ENCODE measurements around the gene NRXN3. TPM values are rescaled to one million over a fixed set of nuclear protein-coding genes. Genes with fewer than 3 reads are reported as not detected.

Gene NRXN3
- total RNA-seq, 4 donors from 2014 or later: 0.04 to 0.16 TPM; not detected in 2

DNA sequence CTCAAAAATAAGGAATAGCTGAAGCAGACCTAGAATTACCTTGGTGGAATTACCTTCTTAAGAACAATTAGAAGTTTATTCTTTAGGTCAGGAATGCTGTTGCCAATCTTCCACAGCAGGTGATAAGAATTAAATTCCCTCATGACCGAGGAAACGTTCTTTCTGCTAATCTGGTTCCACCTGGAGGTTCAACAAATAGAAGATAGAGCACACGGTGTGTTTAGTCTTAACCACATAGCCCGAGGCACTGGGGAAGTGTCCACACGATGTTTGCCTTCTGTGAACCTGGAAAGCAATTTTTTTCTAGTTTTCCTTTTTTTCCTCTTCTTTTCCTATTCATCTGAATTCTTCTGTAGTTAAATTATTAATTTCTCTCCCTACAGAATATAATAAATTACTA, 906.9 kb downstream of the NRXN3 start:
- Histone ChIP-seq H3K27me3 (no peaks in the 10 kb centered on the region), H3K27ac (no peak overlapping the region), H3K4me1 (no peaks in the 10 kb centered on the region), H3K9me3 (no peaks in the 10 kb centered on the region), H3K4me3 (no peak overlapping the region), H3K36me3 (no peaks in the 10 kb centered on the region)
- in situ Hi-C loops (cut with MboI; ENCODE audit: low sequenced_read_pairs in 4 of 4) (no loop called here), intact Hi-C loops (cut with DNase I; ENCODE audit: low total_unique reads) (no loop called here)
- no peak for ATAC-seq
- DNase-seq: no peak
- TF ChIP-seq, protein P1, sequence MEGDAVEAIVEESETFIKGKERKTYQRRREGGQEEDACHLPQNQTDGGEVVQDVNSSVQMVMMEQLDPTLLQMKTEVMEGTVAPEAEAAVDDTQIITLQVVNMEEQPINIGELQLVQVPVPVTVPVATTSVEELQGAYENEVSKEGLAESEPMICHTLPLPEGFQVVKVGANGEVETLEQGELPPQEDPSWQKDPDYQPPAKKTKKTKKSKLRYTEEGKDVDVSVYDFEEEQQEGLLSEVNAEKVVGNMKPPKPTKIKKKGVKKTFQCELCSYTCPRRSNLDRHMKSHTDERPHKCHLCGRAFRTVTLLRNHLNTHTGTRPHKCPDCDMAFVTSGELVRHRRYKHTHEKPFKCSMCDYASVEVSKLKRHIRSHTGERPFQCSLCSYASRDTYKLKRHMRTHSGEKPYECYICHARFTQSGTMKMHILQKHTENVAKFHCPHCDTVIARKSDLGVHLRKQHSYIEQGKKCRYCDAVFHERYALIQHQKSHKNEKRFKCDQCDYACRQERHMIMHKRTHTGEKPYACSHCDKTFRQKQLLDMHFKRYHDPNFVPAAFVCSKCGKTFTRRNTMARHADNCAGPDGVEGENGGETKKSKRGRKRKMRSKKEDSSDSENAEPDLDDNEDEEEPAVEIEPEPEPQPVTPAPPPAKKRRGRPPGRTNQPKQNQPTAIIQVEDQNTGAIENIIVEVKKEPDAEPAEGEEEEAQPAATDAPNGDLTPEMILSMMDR (IDR thresholded peaks at IDR 0.05 in 4 of 5, conservative IDR thresholded peaks at IDR 0.05 in 1 of 5): no peak
- no peak for TF ChIP-seq POLR2A (IDR thresholded peaks at IDR 0.05)

DNA sequence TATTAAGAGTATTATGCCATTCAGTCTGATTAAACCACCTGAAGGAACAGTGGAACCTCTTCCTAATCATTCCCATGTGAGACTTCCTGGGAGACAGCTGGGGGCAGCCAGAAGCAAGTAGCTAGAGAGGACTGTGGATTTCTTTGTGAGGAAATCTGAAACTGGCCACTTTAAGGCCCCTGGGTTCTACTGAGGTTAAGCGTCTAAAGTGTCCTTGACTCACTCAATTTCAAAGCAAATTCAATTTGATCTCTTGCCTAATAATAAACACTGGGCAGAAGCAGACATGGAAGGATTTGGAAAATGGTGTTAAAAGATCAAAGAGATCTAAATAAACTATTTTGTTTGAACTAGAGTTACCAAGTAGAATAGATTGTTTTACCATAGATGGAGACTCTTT, 909.9 kb downstream of the NRXN3 start:
- no peaks in the 10 kb centered on the region for H3K9me3 ChIP-seq
- DNase-seq (no peak), ATAC-seq (no peak)
- intact Hi-C loops (cut with DNase I; ENCODE audit: low total_unique reads) (no loop called here), in situ Hi-C loops (cut with MboI; ENCODE audit: low sequenced_read_pairs in 4 of 4) (no loop called here)
- no peak overlapping the region for H3K4me3 ChIP-seq
- no peaks in the 10 kb centered on the region for H3K27me3 ChIP-seq
- no peaks in the 10 kb centered on the region for H3K4me1 ChIP-seq
- TF ChIP-seq POLR2A (IDR thresholded peaks at IDR 0.05): no peak
- TF ChIP-seq, protein P1 (IDR thresholded peaks at IDR 0.05 in 4 of 5, conservative IDR thresholded peaks at IDR 0.05 in 1 of 5): no peak
- no peak overlapping the region for H3K27ac ChIP-seq
- H3K36me3 ChIP-seq: no peaks in the 10 kb centered on the region

DNA sequence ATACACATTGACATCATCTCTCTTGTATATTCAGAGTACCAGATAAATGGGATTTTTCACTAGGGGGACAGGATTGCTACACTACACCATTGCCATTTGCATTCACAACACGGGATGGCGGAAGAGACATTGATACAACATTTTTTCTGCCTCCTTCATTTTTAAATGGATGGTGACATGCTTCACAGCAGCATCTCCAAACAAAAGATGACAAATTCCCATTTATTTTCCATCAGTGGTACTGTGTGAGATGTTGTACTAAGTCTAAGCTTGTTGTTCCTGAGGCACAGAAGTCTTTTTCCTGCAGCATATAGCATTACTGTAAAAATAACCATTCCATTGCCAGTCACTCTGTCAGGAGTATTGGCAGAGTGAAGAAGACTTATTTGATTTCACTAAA, 912.7 kb downstream of the NRXN3 start:
- in situ Hi-C loops (cut with MboI; ENCODE audit: low sequenced_read_pairs in 4 of 4) (no loop called here), intact Hi-C loops (cut with DNase I; ENCODE audit: low total_unique reads) (no loop called here)
- H3K27ac ChIP-seq: no peak overlapping the region
- no peaks in the 10 kb centered on the region for H3K27me3 ChIP-seq
- no peak for ATAC-seq
- H3K4me1 ChIP-seq: no peaks in the 10 kb centered on the region
- DNase-seq: no peak
- H3K36me3 ChIP-seq: no peaks in the 10 kb centered on the region
- H3K9me3 ChIP-seq: no peaks in the 10 kb centered on the region
- no peak overlapping the region for H3K4me3 ChIP-seq
- TF ChIP-seq, protein P1 (IDR thresholded peaks at IDR 0.05 in 4 of 5, conservative IDR thresholded peaks at IDR 0.05 in 1 of 5): no peak
- TF ChIP-seq POLR2A (IDR thresholded peaks at IDR 0.05): no peak

DNA sequence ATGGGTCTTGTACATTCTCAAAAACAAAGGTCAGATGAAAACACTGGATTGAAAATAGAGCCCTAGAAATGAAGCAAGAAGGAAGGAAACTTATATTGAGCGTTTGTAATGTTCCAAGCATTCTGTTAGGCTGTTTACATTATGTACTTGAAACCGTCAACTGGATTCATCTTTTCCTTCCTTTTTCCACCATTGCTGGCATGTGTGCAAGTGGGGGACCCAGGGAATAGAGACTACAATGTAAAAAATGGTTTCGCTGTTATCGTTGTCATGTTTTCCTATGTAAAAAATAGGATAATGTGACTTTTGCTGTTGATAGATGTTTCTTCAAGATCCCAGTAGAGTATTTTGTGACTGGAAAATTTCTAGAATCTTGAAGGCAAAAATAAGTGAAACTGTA, 913.2 kb downstream of the NRXN3 start:
- H3K4me1 ChIP-seq: no peaks in the 10 kb centered on the region
- no peaks in the 10 kb centered on the region for H3K27me3 ChIP-seq
- no peak overlapping the region for H3K4me3 ChIP-seq
- no peaks in the 10 kb centered on the region for H3K9me3 ChIP-seq
- in situ Hi-C loops (cut with MboI; ENCODE audit: low sequenced_read_pairs in 4 of 4): no loop called here
- H3K36me3 ChIP-seq: no peaks in the 10 kb centered on the region
- no peak overlapping the region for H3K27ac ChIP-seq
- DNase-seq (no peak), ATAC-seq (no peak)
- intact Hi-C loops (cut with DNase I; ENCODE audit: low total_unique reads): no loop called here
- TF ChIP-seq, protein P1 (IDR thresholded peaks at IDR 0.05 in 4 of 5, conservative IDR thresholded peaks at IDR 0.05 in 1 of 5): no peak
- no peak for TF ChIP-seq POLR2A (IDR thresholded peaks at IDR 0.05)

DNA sequence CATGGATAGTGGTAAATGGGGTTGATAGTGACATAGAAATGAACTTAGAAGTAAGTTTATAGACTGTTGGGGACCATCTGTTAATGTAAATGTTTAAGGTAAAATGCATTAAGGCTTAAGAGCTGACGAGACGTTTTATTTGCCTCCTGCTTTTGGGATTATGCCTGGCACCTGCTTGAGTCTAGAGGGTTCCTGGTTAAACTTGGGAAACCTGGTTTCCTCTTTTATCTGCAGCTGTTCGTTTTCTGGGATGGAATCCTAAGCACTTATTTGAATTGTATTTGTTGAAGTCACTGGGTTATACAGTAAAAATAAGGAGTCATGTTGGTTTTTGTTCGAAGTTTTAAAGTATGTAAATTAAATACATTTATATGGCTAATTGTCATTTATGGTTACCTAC, 914.7 kb downstream of the NRXN3 start:
- Histone ChIP-seq H3K27me3 (no peaks in the 10 kb centered on the region), H3K36me3 (no peaks in the 10 kb centered on the region), H3K4me3 (no peak overlapping the region), H3K9me3 (no peaks in the 10 kb centered on the region), H3K27ac (no peak overlapping the region), H3K4me1 (no peaks in the 10 kb centered on the region)
- ATAC-seq: no peak
- in situ Hi-C loops (cut with MboI; ENCODE audit: low sequenced_read_pairs in 4 of 4): no loop called here
- intact Hi-C loops (cut with DNase I; ENCODE audit: low total_unique reads): no loop called here
- TF ChIP-seq, protein P1 (IDR thresholded peaks at IDR 0.05 in 4 of 5, conservative IDR thresholded peaks at IDR 0.05 in 1 of 5): no peak
- no peak for TF ChIP-seq POLR2A (IDR thresholded peaks at IDR 0.05)
- DNase-seq: no peak
